Upper lobe of left lung (tissue), 6 donors: Measurements from ENCODE around the gene GSTO2. TPM values are rescaled to one million over a fixed set of nuclear protein-coding genes. Genes with fewer than 3 reads are reported as not detected.

Experiments used
- ATAC-seq, 2 donors: fragments of 200-7000 bp; cut with Tn5 transposase; one replicate each; pipeline ENCODE4 v1.9.1; 2022; ENCODE audit warnings: mild to moderate bottlenecking in 2 of 2, moderate library complexity in 2 of 2; ENCODE audit not compliant: low FRiP score in 2 of 2
- DNase-seq, 2 donors: peaks; one replicate each; pipeline ENCODE4 v3.0.0-alpha.2; 2019 to 2020
- H3K27ac ChIP-seq, 4 donors: fragments of 200-600 bp; sonication (generic); one replicate each; pipeline ENCODE4 v1.5.1; 2016 to 2019
- H3K27me3 ChIP-seq, 4 donors: fragments of 200-600 bp; sonication (generic); one replicate each; pipeline ENCODE4 v1.5.1; 2017 to 2019
- H3K36me3 ChIP-seq, 4 donors: fragments of 200-600 bp; sonication (generic); one replicate each; pipeline ENCODE4 v1.5.1; 2016 to 2019
- H3K4me1 ChIP-seq, 4 donors: fragments of 200-600 bp; sonication (generic); one replicate each; pipeline ENCODE4 v1.5.1; 2018 to 2019
- H3K4me3 ChIP-seq, 4 donors: fragments of 200-600 bp; sonication (generic); one replicate each; pipeline ENCODE4 v1.5.1; 2017 to 2019; ENCODE audit warnings: mild to moderate bottlenecking in 2 of 4, moderate library complexity in 1 of 4
- H3K9me3 ChIP-seq, 4 donors: fragments of 200-600 bp; sonication (generic); one replicate each; pipeline ENCODE4 v1.5.1; 2018 to 2019
- EP300 ChIP-seq, 4 donors: sonication (generic); formaldehyde crosslinking; IDR thresholded peaks; one replicate each; pipeline ENCODE4 v1.5.1; 2017; ENCODE audit warnings: antibody characterized with exemption in 4 of 4, control low read depth in 2 of 4
- POLR2A ChIP-seq, 4 donors: fragments of 450-650 bp; IDR thresholded peaks; one replicate each; pipeline ENCODE4 v1.5.1; 2016 to 2017; ENCODE audit warnings: antibody characterized with exemption in 4 of 4, mild to moderate bottlenecking in 2 of 4
- POLR2AphosphoS5 ChIP-seq, 2 donors: sonication (generic); formaldehyde crosslinking; IDR thresholded peaks; one replicate each; pipeline ENCODE4 v1.5.1; 2017; ENCODE audit warnings: antibody characterized with exemption in 2 of 2
- WGBS, 2 donors: methylation state at CpG; one replicate each; pipeline ENCODE4 v1.1.5; 2017 to 2018; 5-methylcytosine and 5-hydroxymethylcytosine counted together
- total RNA-seq, 6 donors: library from RNA; depleted of rRNA in 4 of 6; stranded (reverse); fragments of >200 nt in 4 of 6; gene quantifications; one replicate each; pipeline versions ENCODE4 v1.1.0 to v1.2.1, GENCODE V29; 2016 to 2021
- TF ChIP-seq, protein P1 (sequence below), 6 experiments: fragments of 450-650 bp in 4 of 6; fragments of 200-600 bp in 2 of 6; sonication (generic) in 2 of 6; IDR thresholded peaks; one replicate each; pipeline ENCODE4 v1.5.1; 2016 to 2019; ENCODE audit warnings: antibody characterized with exemption in 6 of 6
- donor health status: DM: no; HTN: no; CAD: no; lungs with moderate emphysema.
- donor health status: DM: no; HTN: yes; CAD: no; lungs with severe emphysema.

Gene GSTO2
- total RNA-seq, 6 donors from 2014 or later = 2.8 to 11.2 (median 7.8) TPM

DNA sequence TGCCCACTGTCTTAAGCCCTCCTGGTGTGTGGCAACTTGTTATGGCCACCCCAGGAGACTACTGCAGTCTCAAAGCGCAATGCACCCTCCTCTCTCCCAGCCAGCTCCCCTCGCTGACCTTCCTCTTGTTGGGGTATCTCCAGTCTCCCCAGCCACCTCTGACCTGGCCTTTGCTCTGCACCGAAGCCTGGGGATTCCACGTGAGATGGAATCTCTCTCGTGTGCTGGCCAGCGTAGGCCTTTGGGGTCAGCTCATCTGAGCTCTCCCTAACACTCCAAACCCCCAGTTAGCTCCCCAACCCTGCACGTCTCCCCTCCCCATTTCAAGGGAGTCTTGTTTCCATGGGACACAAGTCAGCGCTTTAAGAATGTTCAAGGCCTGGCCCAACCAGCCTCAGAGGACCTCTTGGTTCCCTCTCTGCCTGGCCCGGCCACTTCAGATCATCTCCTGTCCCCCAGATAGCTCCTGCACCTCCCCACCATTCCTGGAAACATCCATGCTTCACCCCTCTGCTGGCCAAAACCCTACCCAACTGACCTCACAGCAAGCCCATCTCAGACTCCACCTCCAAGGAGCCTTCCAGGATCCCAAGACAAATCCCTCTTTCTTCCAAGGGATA lies 58.1 kb downstream of the GSTO2 start:
- ATAC-seq (no peak), DNase-seq (no peak)
- Histone ChIP-seq H3K36me3 (peaks cover 0 to 9% (median 0%) of the 10 kb centered on the region in 4 donors), H3K4me3 (peak overlapping the region in 2 of 4 donors; percentile 19 to 22), H3K27me3 (no peaks in the 10 kb centered on the region), H3K9me3 (no peaks in the 10 kb centered on the region), H3K4me1 (peaks cover 100% of the 10 kb centered on the region in 4 donors), H3K27ac (peak overlapping the region; percentile 88 to 100 (median 94))
- TF ChIP-seq POLR2A (IDR thresholded peaks at IDR 0.05) (no peak), POLR2AphosphoS5 (IDR thresholded peaks at IDR 0.05) (no peak), EP300 (IDR thresholded peaks at IDR 0.05) (no peak)
- TF ChIP-seq, protein P1, sequence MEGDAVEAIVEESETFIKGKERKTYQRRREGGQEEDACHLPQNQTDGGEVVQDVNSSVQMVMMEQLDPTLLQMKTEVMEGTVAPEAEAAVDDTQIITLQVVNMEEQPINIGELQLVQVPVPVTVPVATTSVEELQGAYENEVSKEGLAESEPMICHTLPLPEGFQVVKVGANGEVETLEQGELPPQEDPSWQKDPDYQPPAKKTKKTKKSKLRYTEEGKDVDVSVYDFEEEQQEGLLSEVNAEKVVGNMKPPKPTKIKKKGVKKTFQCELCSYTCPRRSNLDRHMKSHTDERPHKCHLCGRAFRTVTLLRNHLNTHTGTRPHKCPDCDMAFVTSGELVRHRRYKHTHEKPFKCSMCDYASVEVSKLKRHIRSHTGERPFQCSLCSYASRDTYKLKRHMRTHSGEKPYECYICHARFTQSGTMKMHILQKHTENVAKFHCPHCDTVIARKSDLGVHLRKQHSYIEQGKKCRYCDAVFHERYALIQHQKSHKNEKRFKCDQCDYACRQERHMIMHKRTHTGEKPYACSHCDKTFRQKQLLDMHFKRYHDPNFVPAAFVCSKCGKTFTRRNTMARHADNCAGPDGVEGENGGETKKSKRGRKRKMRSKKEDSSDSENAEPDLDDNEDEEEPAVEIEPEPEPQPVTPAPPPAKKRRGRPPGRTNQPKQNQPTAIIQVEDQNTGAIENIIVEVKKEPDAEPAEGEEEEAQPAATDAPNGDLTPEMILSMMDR (IDR thresholded peaks at IDR 0.05) = no peak
- 90 to 91% methylated on average over 9 of the region's 9 CpGs for WGBS, 2 donors

DNA sequence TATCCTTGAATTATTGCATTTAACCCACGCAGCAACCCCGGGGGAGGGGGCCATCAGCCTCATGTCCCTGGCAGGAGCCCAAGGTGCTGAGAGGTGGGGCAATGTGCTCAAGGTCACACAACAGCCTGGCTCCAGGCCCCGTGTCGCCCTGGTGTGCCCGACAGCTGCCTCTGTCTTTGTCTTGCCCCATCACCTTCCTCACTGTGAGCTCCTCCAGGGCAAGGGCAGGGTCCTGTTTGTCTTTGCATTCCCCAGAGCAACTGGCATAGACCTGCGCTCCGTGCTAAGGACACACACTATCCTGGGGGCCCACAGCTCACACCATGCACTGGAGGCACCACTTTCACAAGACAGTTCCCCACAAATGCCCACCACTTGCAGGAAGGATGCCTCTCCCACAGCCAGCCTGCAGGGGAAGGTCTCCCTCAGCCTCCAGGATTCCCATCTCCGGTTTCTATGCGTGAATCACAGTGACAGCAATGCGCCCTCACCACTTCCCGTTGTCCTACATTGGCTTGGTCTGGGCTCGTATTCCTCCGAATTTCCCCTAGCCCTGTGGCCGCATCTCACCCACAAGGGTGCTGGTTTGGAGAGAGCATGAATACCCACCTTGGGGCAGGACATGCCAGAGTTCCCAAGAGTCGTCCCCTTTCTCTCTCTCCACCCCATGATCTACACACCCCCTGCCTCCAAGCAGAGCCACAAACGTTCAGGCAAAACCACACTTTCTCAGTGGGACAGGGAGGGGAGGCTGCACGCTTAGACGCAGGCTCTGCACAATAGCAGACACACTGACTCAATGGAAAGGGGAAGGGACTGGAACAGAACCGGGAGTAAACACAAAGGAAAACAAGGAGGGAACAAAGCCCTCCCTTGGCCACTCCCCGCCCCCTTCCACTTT lies 59.0 kb downstream of the GSTO2 start:
- 23 to 31% methylated on average over 15 to 20 of the region's 20 CpGs for WGBS, 2 donors
- H3K27me3 ChIP-seq = no peaks in the 10 kb centered on the region
- H3K4me3 ChIP-seq = peak overlapping the region in 2 of 4 donors; percentile 8 to 19
- peaks cover 0 to 9% (median 0%) of the 10 kb centered on the region in 4 donors for H3K36me3 ChIP-seq
- TF ChIP-seq EP300 (IDR thresholded peaks at IDR 0.05) (no peak), POLR2AphosphoS5 (IDR thresholded peaks at IDR 0.05) (peak; percentile 12 to 34), POLR2A (IDR thresholded peaks at IDR 0.05) (peak in 1 of 4 donors; percentile 52)
- TF ChIP-seq, protein P1 (IDR thresholded peaks at IDR 0.05) = no peak
- peaks cover 99 to 100% (median 100%) of the 10 kb centered on the region in 4 donors for H3K4me1 ChIP-seq
- H3K9me3 ChIP-seq = no peaks in the 10 kb centered on the region
- H3K27ac ChIP-seq = peak overlapping the region; percentile 88 to 100 (median 94)
- ATAC-seq = peak in 1 of 2 donors; percentile 45
- no peak for DNase-seq

DNA sequence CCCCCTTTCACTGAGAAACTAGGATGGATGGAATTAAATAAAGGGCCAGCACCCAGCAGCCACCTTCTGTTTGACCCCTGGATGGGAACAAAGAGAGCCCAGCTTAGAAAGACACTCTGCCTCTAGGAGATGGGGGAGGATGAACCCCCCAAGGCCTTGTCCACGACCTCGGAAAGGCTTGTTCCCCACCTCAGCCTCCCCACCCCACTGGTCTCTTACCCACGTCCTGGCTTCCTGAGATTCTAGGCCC lies 59.6 kb downstream of the GSTO2 start:
- H3K9me3 ChIP-seq = no peaks in the 10 kb centered on the region
- peaks cover 0 to 8% (median 0%) of the 10 kb centered on the region in 4 donors for H3K36me3 ChIP-seq
- peak overlapping the region; percentile 88 to 100 (median 94) for H3K27ac ChIP-seq
- 24 to 25% methylated on average over 3 of the region's 3 CpGs for WGBS, 2 donors
- H3K27me3 ChIP-seq = no peaks in the 10 kb centered on the region
- DNase-seq (no peak), ATAC-seq (no peak)
- peaks cover 99 to 100% (median 100%) of the 10 kb centered on the region in 4 donors for H3K4me1 ChIP-seq
- peak overlapping the region in 2 of 4 donors; percentile 8 to 19 for H3K4me3 ChIP-seq
- no peak for TF ChIP-seq EP300 (IDR thresholded peaks at IDR 0.05)
- TF ChIP-seq, protein P1 (IDR thresholded peaks at IDR 0.05) = no peak
- TF ChIP-seq POLR2AphosphoS5 (IDR thresholded peaks at IDR 0.05) = no peak
- TF ChIP-seq POLR2A (IDR thresholded peaks at IDR 0.05) = no peak

GRCh38 chr10:104328896-104329710 lies 60.1 kb downstream of the GSTO2 start:
- peak overlapping the region in 2 of 4 donors; percentile 8 to 19 for H3K4me3 ChIP-seq
- H3K27ac ChIP-seq = peak overlapping the region; percentile 88 to 100 (median 94)
- DNase-seq (peak in 1 of 2 donors; percentile 83), ATAC-seq (peak; percentile 64 to 72)
- peaks cover 98 to 100% (median 99%) of the 10 kb centered on the region in 4 donors for H3K4me1 ChIP-seq
- WGBS, 2 donors = 19 to 30% methylated on average over 11 to 15 of the region's 15 CpGs
- TF ChIP-seq, protein P1 (IDR thresholded peaks at IDR 0.05) = no peak
- peak; percentile 67 to 84 for TF ChIP-seq POLR2AphosphoS5 (IDR thresholded peaks at IDR 0.05)
- TF ChIP-seq POLR2A (IDR thresholded peaks at IDR 0.05) = peak in 1 of 4 donors; percentile 40
- peak in 1 of 4 donors; percentile 88 for TF ChIP-seq EP300 (IDR thresholded peaks at IDR 0.05)
- H3K9me3 ChIP-seq = no peaks in the 10 kb centered on the region
- H3K36me3 ChIP-seq = peaks cover 0 to 8% (median 0%) of the 10 kb centered on the region in 4 donors
- H3K27me3 ChIP-seq = no peaks in the 10 kb centered on the region
